ENCODE measurements around the gene HGFAC. TPM values are rescaled to one million over a fixed set of nuclear protein-coding genes. Genes with fewer than 3 reads are reported as not detected.

The HGFAC gene
- total RNA-seq, 1 donor from 2014 or later, result not detected

- Histone ChIP-seq H3K9me3 (ENCODE audit: low read depth) (no peaks in the 10 kb centered on the region), H3K79me2 (ENCODE audit: low read depth) (no peaks in the 10 kb centered on the region), H3K27ac (no peak overlapping the region), H3K4me2 (no peak overlapping the region), H3K4me3 (no peak overlapping the region), H3F3A (ENCODE audit: low read depth) (peaks cover 16% of the 10 kb centered on the region), H3K9ac (no peak overlapping the region), H4K20me1 (ENCODE audit: low read depth) (no peaks in the 10 kb centered on the region), H3K36me3 (no peaks in the 10 kb centered on the region), H3K27me3 (peaks cover 59% of the 10 kb centered on the region), H2AFZ (replicated peaks) (no peak overlapping the region), H3K4me1 (peaks cover 54% of the 10 kb centered on the region)
- no peaks in the 10 kb centered on the region for H3K9me3 Mint-ChIP-seq
- no peak overlapping the region for H3K4me3 Mint-ChIP-seq
- no peak for DNase-seq (ENCODE audit: low spot score)
- H3K36me3 Mint-ChIP-seq, result no peaks in the 10 kb centered on the region
- peaks cover 14% of the 10 kb centered on the region for H3K27me3 Mint-ChIP-seq (ENCODE audit: insufficient read depth, low read depth)
- peaks cover 19% of the 10 kb centered on the region for H3K4me1 Mint-ChIP-seq
- no peak overlapping the region for H3K27ac Mint-ChIP-seq
- TF ChIP-seq, protein P1, sequence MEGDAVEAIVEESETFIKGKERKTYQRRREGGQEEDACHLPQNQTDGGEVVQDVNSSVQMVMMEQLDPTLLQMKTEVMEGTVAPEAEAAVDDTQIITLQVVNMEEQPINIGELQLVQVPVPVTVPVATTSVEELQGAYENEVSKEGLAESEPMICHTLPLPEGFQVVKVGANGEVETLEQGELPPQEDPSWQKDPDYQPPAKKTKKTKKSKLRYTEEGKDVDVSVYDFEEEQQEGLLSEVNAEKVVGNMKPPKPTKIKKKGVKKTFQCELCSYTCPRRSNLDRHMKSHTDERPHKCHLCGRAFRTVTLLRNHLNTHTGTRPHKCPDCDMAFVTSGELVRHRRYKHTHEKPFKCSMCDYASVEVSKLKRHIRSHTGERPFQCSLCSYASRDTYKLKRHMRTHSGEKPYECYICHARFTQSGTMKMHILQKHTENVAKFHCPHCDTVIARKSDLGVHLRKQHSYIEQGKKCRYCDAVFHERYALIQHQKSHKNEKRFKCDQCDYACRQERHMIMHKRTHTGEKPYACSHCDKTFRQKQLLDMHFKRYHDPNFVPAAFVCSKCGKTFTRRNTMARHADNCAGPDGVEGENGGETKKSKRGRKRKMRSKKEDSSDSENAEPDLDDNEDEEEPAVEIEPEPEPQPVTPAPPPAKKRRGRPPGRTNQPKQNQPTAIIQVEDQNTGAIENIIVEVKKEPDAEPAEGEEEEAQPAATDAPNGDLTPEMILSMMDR (IDR thresholded peaks at IDR 0.05), result no peak
- TF ChIP-seq EZH2 (IDR thresholded peaks at IDR 0.05) (no peak), EZH2phosphoT487 (IDR thresholded peaks at IDR 0.05) (no peak)
These were observed 40.9 kb downstream of the HGFAC start for GRCh38 chr4:3482707-3483106.

GRCh38 chr4:3483471-3483921 is 41.7 kb downstream of the HGFAC start:
- TF ChIP-seq, protein P1 (IDR thresholded peaks at IDR 0.05), result no peak
- Histone ChIP-seq H3K9me3 (ENCODE audit: low read depth) (no peaks in the 10 kb centered on the region), H3K27me3 (peaks cover 67% of the 10 kb centered on the region), H2AFZ (replicated peaks) (no peak overlapping the region), H3K79me2 (ENCODE audit: low read depth) (no peaks in the 10 kb centered on the region), H3K9ac (no peak overlapping the region), H4K20me1 (ENCODE audit: low read depth) (no peaks in the 10 kb centered on the region), H3K4me2 (no peak overlapping the region), H3K4me1 (peaks cover 46% of the 10 kb centered on the region), H3F3A (ENCODE audit: low read depth) (peaks cover 19% of the 10 kb centered on the region), H3K36me3 (no peaks in the 10 kb centered on the region), H3K4me3 (no peak overlapping the region), H3K27ac (no peak overlapping the region)
- Mint-ChIP-seq H3K4me3 (no peak overlapping the region), H3K9me3 (no peaks in the 10 kb centered on the region), H3K27me3 (ENCODE audit: insufficient read depth, low read depth) (peaks cover 18% of the 10 kb centered on the region), H3K4me1 (peaks cover 14% of the 10 kb centered on the region), H3K36me3 (no peaks in the 10 kb centered on the region), H3K27ac (no peak overlapping the region)
- DNase-seq (ENCODE audit: low spot score), result peak; percentile 82

DNA sequence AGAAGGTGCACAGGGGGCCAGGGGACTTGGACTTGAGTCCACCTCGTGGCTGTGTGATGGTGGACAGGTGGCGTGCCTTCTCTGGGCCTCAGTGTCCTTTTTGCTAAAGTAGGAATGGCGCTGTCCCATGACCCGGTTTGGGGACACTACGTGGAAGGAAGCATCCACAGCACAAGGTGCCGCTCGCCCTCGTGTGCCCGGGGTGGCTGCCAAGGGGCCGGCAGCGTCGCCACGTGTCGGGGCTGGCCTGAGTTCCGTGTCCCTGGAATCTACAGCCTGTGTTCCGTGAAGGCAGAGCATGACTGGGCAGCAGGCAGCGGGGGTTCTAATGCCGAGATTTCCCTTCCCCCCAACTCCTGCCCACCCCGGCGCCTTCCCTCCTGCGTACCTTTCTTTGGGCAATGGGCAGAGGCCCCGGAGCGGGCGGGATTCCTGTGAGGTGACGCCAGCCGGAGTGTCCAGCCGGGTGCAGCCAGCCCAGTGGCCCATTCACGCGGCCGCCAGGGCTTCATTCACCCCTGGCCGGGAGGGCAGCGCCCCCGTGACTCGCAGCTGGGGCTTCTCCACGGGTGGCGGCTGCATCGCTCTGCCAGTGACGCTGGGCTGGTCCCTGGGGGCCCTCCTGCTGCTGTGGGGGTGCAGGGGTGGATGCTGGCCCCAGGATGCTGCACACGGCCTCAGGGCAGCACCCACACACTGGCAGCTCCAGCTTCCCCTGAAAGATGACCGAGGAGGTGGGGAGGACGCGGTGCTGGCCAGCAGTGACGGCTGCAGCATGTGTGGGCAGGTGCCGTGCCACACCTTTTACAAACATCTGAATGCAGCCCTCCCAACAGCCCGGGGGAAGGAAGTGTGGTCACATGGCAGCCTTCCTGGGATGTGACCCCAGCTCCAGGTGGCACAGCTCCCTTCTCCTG is 42.5 kb downstream of the HGFAC start:
- no peak overlapping the region for H3K27ac Mint-ChIP-seq
- peaks cover 18% of the 10 kb centered on the region for H3K27me3 Mint-ChIP-seq (ENCODE audit: insufficient read depth, low read depth)

More for the DNA sequence above, 42.5 kb downstream of the HGFAC start:
- no peak overlapping the region for H2AFZ ChIP-seq (replicated peaks)
- H3K9me3 Mint-ChIP-seq, result no peaks in the 10 kb centered on the region
- no peak overlapping the region for H3K9ac ChIP-seq
- no peak overlapping the region for H3K4me3 ChIP-seq
- H3K9me3 ChIP-seq (ENCODE audit: low read depth), result no peaks in the 10 kb centered on the region
- no peaks in the 10 kb centered on the region for H3K36me3 ChIP-seq
- H3K4me2 ChIP-seq, result peak overlapping the region; percentile 36
- H3K4me1 ChIP-seq, result peaks cover 44% of the 10 kb centered on the region
- H3K4me1 Mint-ChIP-seq, result peaks cover 14% of the 10 kb centered on the region
- no peaks in the 10 kb centered on the region for H3K79me2 ChIP-seq (ENCODE audit: low read depth)
- no peak overlapping the region for H3K4me3 Mint-ChIP-seq
- no peak for DNase-seq (ENCODE audit: low spot score)
- H3F3A ChIP-seq (ENCODE audit: low read depth), result peaks cover 25% of the 10 kb centered on the region
- no peaks in the 10 kb centered on the region for H3K36me3 Mint-ChIP-seq
- peaks cover 68% of the 10 kb centered on the region for H3K27me3 ChIP-seq
- TF ChIP-seq EZH2phosphoT487 (IDR thresholded peaks at IDR 0.05) (no peak), EZH2 (IDR thresholded peaks at IDR 0.05) (no peak)
- TF ChIP-seq, protein P1 (IDR thresholded peaks at IDR 0.05), result no peak
- H4K20me1 ChIP-seq (ENCODE audit: low read depth), result no peaks in the 10 kb centered on the region
- H3K27ac ChIP-seq, result no peak overlapping the region
